HG03571 (cell line): ENCODE results near the gene SPAG4.

ENCODE experiments used
- ATAC-seq: cut with Tn5 transposase; IDR thresholded peaks from one replicate; pipeline ENCODE4 v1.9.1; 2021; ENCODE audit not compliant: unreplicated experiment

Gene SPAG4, protein sequence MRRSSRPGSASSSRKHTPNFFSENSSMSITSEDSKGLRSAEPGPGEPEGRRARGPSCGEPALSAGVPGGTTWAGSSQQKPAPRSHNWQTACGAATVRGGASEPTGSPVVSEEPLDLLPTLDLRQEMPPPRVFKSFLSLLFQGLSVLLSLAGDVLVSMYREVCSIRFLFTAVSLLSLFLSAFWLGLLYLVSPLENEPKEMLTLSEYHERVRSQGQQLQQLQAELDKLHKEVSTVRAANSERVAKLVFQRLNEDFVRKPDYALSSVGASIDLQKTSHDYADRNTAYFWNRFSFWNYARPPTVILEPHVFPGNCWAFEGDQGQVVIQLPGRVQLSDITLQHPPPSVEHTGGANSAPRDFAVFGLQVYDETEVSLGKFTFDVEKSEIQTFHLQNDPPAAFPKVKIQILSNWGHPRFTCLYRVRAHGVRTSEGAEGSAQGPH

DNA sequence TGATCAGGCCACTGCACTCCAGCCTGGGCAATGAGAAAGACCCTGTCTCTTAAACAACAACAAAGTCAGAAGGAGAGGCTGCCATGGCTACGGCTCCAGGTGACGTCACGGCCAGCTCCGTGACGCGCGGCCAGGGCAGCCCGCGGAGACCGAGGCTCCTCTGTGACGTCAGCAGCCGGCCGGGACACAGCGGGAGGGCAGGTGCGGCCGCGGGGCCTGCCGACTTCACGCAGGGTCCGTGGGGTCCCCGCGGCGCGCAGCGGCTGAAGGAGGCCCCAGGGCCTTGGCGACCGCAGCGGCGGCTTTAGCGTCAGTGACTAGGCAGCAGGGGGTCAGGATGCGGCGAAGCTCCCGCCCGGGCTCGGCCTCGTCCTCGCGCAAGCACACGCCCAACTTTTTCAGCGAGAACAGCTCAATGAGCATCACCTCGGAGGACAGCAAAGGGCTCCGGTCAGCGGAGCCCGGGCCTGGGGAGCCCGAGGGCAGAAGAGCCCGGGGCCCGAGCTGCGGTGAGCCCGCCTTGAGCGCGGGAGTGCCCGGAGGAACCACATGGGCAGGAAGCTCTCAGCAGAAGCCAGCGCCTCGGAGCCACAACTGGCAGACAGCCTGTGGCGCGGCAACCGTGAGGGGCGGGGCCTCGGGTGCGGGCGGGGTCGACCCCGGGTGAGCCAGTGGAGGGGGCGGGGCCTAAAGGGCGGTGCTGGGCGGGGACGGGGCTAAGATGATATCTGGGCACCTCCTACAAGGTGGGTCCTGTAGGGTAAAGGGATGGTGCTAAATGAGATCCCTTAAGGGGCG lies at the start of gene SPAG4:
TSS of gene SPAG4 (plus strand) at position 163 of the 798 bp plus-strand sequence. CDS start at position 338, 175 bp downstream.
- peak; percentile 72 for ATAC-seq

DNA sequence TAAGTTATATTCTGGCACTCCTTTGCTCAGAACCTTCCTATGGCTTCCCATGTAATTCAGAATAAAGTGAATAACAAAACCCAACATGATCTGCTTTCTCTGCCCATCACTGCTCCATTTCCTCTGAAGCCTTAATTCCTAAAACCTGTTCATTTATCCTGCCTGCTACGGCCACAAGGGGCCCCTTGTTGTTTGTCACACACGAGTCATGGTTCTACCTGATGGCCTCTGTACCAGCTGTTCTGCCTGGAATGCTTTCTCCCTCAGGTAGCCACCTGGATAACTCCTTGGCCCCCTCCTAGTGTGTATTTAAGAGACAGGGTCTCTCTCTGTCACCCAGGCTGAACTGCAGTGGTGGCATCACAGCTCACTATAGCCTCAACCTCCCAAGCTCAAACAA lies 47.0 kb upstream of the SPAG4 start:
- ATAC-seq = no peak

DNA sequence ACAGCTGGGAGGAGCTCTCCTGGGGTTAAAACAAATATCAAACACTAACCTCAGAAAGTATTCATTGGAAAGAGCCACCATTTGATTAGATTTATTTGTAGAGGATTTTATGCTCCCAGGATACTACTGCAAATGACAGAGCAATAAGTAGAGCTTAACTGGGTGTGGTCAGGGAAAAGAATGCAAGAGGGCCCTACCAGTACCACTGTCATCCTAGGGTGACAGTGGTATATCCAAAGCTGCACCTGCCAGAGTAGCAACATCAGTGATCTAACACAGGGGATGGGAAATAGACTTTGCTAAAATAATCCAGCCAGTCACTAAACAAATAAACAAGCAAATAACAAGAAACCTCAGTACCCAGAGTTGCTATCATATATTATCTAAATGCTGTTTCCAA lies 44.1 kb upstream of the SPAG4 start:
- no peak for ATAC-seq

DNA sequence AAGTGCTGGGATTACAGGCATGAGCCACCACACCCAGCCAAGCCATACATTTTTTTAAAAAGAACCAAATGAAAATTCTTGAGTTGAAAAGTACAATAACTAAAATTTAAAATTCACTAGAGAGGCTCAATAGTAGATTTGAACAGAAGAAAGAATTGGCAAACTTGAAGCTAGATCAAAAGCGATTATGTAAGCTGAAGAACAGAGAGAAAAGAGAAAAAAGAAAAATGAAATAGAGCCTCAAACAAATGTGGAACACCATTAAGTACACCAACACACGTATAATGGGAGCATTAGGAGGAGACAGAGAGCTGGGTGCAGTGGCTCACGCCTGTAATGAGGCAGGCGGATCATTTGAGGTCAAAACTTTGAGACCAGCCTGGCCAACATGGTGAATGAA lies 42.8 kb upstream of the SPAG4 start:
- no peak for ATAC-seq

DNA sequence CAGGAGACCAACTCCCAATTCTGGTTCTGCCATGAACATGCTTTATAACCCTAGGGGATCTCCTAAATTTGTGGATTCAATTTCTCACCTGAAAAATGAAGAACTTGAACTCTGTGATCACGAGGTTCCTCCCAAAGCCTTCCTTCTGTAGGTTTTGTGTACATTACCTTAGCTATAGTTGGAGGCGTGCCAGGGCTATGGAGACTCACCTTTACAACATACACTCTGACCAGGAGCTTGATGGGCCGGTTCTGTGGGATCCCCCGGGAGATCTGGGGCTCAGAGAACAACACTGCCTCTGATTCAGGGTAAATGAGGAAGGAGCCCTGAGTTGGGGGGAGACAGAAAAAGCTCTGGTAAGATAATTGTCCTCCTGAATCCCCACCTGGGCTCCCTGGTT lies 39.7 kb upstream of the SPAG4 start:
- no peak for ATAC-seq

DNA sequence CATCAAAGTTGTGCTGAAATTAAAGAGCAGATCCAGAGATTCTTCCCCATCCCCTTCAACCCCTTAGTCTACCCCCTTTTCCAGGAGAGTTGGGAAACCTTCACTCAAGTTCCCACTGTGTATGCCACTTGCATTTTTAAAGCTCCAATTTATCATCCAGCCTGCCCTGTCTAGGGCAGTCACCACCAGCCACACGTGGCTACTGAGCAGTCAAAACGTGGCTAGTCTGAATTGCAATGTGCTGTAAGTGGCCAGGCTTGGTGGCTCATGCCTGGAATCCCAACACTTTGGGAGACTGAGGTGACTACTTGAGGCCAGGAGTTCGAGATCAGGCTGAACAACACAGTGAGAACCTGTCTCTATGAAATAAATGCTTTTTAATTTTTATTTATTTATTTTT lies 38.8 kb upstream of the SPAG4 start:
- no peak for ATAC-seq

DNA sequence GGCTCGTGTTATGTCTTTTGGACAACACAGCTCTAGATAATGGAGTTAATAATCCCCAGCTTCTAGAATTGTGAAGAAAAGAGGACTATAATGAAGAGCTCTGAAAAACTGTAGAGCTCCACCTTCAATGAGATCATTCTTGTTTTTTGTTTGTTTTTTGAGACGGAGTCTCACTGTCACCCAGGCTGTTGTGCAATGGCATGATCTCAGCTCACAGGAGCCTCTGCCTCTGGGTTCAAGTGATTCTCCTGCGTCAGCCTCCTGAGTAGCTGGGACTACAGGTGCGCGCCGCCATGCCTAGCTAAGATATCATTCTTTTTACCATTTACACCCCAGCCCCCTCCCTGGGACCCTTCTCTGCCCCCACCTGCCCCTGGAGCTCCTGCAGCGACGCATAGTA lies 37.2 kb upstream of the SPAG4 start:
- ATAC-seq = no peak

DNA sequence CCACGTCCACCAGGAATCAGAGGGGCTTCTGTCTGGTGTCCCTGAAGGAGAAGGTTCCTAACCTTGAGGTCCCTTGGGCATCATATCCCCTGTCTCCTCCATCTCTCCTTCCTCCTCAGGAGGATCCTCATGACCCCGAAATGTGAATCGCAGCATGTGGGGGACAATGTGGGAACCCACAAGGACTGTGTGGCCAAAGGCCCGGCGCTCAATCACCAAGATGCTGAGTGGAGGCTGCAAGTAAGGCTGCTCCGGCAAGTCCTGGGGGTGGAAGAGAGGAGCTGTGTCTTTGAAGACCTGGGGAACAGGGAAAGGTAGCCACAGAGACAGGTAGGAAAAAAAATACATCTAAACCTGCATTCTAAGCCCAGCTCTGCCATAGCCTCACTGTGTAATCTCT lies 36.4 kb upstream of the SPAG4 start:
- ATAC-seq = no peak

DNA sequence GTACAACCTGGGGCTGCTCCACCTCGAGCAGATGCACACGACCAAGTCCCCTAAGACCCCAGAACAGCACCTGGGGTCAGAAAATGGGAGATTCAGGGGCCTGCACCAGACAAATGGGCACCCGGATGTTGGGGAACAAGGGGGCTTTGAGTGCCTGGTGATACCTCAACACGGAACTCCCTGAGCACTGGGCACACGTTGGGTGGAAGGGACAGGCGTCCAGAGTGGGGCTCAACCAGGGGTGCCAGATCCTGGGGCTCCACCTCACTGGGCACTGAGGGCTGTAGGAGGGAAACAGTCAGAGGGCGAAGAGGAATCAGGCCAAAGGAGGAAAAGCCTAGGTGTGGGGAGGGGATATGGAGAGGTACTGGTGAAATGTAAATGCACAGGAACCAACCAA lies 33.5 kb upstream of the SPAG4 start:
- ATAC-seq = no peak

DNA sequence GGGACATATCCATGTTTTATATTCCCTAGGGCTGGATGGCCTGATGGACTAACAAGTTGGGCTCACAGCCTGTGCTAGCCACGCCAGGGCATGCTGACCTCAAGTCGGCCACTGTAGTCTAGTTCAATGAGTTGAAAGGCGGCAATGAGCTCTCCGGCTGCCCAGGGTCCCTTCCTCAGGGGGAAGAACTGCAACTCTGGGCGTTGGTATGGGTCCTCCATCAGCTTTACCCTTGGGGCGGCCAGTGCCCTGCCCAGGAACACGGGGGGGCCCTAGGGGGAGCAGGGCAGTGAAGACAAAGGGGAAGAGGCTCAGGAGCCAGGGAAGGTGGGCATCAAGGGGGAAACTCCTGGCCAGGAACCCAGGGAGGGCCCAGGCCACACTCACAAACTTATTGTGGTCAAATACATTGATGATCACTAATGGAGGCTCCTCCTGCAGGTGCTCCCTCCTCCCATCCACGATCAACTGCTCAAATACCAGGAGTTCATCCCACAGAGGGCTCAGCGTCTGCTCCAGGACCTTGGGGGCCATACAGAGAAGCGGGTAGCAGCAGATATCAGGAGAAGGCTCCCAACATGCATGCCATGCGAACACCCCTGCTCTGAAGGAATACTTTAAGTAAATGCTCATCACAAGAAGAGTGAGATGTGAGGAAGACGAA lies 32.8 kb upstream of the SPAG4 start:
- ATAC-seq = no peak

DNA sequence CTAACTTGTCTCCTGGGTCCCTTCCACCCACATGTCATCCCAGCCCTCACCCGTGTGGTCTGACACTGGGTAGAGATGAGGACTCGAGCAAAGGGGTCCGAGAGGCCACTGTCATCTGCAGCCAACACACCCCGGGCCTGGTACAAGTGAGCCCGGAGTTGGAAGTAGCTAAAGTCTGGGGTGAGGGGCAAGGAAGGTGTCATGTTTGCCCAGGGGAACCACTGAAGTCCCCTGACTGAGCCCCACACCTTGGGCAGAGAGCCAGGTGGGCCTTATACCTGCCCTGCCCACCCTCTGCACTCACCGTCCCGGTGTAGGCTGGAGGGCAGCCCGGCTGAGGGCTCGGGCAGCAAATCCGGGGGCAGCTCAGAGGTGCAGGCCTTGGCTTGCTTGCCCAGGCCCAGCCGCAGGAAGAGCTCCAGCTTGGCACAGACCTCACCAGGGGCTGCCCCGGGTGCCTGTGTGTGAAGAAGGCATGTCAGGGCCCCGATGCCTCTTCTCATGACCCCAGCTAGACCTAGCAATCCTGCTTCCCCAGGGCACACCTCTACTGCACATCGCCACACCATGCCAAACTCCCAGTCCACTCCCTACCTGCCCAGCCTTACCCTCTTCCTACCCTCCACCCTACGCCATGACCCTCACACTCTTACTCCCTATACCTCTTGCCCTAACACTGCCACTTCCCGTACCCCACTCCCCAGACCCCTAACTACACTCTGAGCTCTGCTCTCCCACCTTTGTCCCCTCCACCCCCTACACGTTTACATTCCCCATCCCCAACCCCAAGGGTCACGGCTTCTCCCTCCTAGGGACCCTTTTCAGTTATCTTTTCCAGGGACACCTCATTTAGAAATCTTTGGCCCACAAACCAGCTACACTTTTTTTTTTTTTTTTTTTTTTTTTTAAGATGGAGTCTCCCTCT lies 31.7 kb upstream of the SPAG4 start:
- ATAC-seq = no peak

DNA sequence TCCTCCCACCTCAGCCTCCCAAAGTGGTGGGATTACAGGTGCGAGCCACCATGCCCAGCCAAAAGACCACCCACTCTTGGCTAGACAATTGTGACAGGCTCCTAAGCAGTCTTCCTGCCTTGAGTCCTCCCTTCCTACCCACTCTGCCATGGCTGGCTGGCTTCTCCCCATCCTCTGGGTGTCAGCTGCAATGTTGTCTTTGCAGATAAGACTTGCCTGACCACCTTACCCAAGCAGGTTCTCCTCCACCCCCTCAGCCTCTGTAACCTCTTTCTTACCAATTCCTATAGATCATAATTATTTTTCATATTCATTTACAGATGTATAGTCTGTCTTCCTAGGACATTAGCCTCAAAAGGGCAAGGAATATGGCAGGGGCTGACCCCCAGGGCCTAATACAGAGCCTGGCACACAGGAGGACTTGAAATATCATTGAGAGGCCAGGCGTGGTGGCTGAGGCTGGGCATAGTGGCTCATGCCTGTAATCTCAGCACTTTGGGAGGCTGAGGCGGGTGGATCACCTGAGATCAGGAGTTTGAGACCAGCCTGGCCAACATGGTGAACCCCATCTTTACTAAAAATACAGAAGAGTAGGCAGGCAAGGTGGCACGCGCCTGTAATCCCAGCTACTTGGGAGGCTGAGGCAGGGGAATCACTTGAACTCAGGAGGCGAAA lies 28.7 kb upstream of the SPAG4 start:
- ATAC-seq = no peak

DNA sequence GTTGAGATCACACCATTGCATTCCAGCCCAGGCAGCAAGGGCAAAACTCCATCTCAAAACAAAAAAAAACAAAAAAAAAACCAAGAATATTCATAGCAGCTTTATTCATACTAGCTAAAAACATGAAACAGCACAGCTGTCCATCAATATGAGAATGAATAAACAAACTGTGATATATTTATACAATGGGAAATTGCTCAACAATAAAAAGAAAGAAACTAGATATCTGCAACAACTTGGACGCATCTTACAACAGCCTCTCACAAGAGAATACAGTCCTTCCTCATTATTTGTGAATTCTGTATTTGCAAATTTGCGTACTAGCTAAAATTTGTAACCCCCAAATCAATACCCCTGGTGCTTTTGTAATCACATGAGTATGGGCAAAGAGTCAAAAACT lies 28.2 kb upstream of the SPAG4 start:
- no peak for ATAC-seq

DNA sequence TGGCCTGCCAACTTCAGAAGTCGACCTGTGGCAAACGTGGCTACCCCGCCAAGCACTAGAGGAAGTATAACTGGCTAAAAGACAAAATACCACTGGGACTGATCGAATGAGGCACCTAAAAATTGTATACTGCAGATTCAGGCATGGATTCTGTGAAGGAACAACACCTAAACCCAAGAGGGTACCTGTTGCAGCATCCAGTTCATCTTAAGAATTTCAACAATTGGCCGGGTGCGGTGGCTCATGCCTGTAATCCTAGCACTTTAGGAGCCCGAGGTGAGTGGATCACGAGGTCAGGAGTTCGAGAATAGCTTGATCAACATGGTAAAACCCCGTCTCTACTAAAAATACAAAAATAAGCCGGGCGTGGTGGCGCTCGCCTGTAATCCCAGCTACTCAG lies 27.2 kb upstream of the SPAG4 start:
- ATAC-seq = no peak

DNA sequence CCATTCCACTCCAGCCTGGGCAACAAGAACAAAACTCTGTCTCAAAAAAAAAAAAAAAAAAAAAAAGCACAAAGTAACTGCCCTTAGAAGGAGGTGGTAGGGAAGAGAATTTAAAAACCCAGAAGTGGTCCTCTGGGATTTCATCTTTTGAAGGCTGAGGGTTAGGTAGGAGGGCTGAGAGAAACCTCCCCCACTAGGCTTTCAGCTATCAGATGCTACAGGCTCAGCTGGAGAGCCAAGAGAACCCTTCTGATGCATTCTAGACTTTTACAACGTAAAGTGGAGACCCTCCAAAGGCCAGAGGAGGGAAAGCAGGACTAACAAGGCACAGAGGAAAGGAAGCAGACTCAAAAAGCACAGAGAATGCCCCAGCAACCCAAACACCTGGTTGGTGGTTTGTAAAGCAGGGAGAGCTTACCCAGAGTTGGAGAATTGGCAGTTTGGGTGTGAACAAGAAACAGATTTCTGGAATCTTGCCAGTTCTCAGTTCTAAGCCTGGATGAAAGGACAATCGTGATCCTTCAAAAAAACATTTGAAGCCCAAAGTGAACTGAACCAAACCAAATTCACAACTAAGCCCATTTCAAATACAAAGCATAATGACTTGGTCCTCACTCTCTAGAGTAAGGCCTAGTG lies 23.2 kb upstream of the SPAG4 start:
- no peak for ATAC-seq

DNA sequence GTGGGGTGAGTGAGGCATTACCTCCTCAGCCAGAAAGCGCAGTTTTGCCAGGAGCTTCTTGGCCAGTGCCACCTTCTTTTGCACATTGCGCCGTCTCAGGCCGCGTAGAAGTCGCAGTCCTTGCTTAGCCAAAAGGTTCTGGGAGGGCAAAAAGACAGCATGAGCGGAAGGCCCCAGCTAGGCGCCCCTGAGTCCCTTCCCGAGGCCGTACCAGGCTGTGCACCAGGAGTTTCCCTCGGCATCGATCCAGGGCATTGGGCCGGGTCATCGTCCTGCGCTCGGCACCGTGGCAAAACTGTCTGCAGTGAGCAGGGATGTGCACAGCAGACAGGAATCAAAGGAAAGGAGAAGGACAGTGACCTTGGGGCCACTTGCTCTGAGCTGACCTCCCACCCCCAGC lies 20.2 kb upstream of the SPAG4 start:
- no peak for ATAC-seq

DNA sequence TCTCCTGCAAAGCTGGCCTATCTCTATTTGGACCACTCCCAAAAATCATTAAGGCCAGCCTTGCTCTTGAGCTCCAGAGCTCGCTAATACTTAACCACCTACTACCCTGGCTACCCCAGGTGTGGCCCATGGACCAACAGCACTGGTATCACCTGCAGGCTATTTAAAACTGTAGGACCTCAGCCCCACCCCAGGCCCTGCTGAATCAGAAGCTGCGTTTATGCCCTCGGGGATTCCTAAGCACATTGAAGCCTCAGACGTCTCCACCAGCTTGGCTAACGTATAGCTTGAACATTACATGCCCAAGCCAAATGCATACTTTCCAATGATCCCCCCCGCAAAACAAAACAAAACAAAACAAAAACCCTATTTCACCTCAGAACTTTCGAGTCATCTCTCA lies 19.7 kb upstream of the SPAG4 start:
- no peak for ATAC-seq

DNA sequence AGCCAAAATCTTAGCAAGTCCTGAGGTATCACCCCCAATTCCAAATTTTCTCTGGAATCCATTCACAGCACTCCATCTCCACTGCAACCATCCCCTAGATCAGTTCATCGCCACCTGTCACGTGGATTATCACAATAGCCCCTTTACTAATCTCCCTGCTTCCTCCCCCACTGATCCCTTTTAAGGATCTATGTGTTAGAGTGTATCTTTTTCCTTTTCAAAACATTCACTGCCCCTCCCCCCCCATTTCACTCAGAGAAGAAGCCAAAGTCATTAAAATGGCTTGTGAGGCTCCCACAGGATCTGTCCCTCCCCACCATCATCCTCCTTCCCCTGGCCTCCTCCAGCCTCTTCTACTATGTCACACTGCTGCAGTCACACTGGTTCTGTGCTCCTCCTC lies 18.4 kb upstream of the SPAG4 start:
- no peak for ATAC-seq

DNA sequence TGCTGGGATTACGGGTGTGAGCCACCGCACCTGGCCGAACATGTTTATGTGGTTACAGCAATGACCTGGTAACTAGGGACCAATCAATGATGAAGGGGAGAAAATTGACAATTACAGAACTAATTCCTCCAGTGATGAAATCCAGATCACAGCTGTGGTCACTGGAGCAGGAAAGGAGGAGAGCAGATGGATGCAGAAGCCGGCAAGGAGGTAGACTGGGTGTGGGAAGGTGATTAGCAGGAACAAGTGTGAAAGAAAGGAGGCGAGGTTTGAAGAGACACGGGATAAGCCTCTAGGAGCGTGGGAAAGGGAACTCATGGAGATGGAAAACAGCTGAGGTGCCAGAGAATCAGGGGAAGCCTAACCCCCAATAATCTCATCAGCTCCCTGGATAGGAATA lies 17.2 kb upstream of the SPAG4 start:
- no peak for ATAC-seq
